Measurements from ENCODE around the gene PINK1. TPM values are rescaled to one million over a fixed set of nuclear protein-coding genes. Genes with fewer than 3 reads are reported as not detected.

PINK1 gene
- polyA plus RNA-seq, 1 of the 3 experiments (the other 2 are of a cell fraction), result 24.4 TPM

DNA sequence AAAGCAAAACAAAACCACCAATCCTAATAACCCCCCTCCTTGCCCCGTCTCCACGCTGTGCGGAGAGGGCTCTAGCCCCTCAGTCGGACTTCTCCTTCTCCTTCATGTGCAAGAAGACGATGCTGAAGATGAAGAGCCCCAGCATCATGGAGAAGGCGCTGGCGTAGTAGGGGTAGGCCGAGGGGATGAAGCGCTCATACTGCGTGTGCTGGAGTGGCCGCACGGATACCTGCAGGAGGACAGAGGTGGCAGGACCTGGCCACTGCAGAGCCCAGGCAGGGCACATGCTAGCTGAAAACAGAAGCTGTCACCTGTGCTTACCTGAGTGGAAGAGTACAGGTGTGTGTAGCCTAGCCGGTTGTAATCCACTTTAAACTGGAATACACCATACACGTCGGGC lies 19.0 kb downstream of the PINK1 start:
- no peak overlapping the region for H2AFZ ChIP-seq (ENCODE audit: low read depth)
- H3K4me3 ChIP-seq (ENCODE audit: low read depth in 2 of 2, low read length in 1 of 2), result no peak overlapping the region
- TF ChIP-seq RFX5 (IDR thresholded peaks at IDR 0.05; ENCODE audit: low read length) (no peak), NFIC (IDR thresholded peaks at IDR 0.05; ENCODE audit: borderline replicate concordance) (no peak), RXRA (IDR thresholded peaks at IDR 0.05; ENCODE audit: borderline replicate concordance, low read depth) (no peak), POLR2AphosphoS5 (IDR thresholded peaks at IDR 0.05; ENCODE audit: low read depth, low read length) (no peak), GABPA (IDR thresholded peaks at IDR 0.05; ENCODE audit: low read depth) (no peak), SIN3A (IDR thresholded peaks at IDR 0.05; ENCODE audit: borderline replicate concordance, low read depth, low read length) (no peak), NRF1 (IDR thresholded peaks at IDR 0.05; ENCODE audit: low read depth, low read length) (no peak), JUND (IDR thresholded peaks at IDR 0.05) (no peak)
- TF ChIP-seq, protein P1, sequence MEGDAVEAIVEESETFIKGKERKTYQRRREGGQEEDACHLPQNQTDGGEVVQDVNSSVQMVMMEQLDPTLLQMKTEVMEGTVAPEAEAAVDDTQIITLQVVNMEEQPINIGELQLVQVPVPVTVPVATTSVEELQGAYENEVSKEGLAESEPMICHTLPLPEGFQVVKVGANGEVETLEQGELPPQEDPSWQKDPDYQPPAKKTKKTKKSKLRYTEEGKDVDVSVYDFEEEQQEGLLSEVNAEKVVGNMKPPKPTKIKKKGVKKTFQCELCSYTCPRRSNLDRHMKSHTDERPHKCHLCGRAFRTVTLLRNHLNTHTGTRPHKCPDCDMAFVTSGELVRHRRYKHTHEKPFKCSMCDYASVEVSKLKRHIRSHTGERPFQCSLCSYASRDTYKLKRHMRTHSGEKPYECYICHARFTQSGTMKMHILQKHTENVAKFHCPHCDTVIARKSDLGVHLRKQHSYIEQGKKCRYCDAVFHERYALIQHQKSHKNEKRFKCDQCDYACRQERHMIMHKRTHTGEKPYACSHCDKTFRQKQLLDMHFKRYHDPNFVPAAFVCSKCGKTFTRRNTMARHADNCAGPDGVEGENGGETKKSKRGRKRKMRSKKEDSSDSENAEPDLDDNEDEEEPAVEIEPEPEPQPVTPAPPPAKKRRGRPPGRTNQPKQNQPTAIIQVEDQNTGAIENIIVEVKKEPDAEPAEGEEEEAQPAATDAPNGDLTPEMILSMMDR (IDR thresholded peaks at IDR 0.05), result no peak
- peaks cover 18% of the 10 kb centered on the region; the same call in 1 of the 2 replicates for H3K79me2 ChIP-seq (ENCODE audit: insufficient read depth)
- WGBS (ENCODE audit: low lambda C conversion rate), result 97% methylated on average over 12 of the region's 15 CpGs
- ChIA-PET POLR2A (interaction anchor here (1.0 kb wide), 1 partner anchor 10 kb away, joined by 4 read pairs; no protein-coding TSS in a partner anchor), CTCF (no interaction called here)
- H3K9me3 ChIP-seq, result no peaks in the 10 kb centered on the region
- DNase-seq, result no peak
- no peaks in the 10 kb centered on the region; the same call in 1 of the 2 replicates for H4K20me1 ChIP-seq (ENCODE audit: insufficient read depth)
- H3K36me3 ChIP-seq (replicated peaks in 1 of 2; ENCODE audit: control insufficient read depth in 1 of 2, insufficient read depth in 2 of 2, low read length in 1 of 2), result peaks cover 35 to 82% of the 10 kb centered on the region in 2 experiments
- H3K27me3 ChIP-seq (ENCODE audit: insufficient read depth), result no peaks in the 10 kb centered on the region
- H3F3A ChIP-seq (replicated peaks; ENCODE audit: insufficient read depth), result peaks cover 8% of the 10 kb centered on the region
- no peak overlapping the region for H3K4me2 ChIP-seq
- H3K9ac ChIP-seq, result no peak overlapping the region
- no peak overlapping the region for H3K27ac ChIP-seq (ENCODE audit: low read depth in 2 of 2, low read length in 1 of 2)
- no peaks in the 10 kb centered on the region for H3K9me2 ChIP-seq
- no peaks in the 10 kb centered on the region for H3K4me1 ChIP-seq (ENCODE audit: control insufficient read depth in 1 of 2, insufficient read depth in 2 of 2, low read depth in 1 of 2, low read length in 1 of 2)

DNA sequence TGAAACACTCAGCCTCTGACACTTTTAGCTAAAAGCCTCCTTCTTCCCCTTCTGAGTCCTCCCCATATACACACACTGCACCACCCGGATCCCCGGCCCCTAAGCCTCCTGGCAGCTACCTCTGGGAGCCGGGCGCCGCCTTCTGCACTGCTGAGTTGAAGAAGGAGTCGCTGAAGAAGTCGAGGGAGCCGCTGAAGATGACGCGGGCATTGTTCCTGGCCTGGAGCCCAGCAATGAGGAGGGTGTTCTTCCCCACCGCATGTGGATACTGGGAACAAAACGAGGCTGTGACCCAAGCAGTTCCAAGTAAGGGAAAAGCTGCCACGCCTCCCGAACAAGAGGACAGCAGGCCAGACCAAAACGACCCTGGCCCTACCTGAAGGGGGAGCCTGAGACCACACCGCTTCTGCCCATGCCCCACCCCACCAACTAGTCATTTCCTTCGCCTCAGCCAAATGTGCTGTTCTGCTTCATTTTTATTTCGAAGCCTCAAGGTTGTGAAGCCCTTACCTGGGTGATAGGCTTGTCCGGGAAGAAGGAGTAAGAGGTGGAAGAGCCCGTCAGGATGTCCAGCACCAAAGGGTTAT lies 20.9 kb downstream of the PINK1 start:
- Histone ChIP-seq H2AFZ (ENCODE audit: low read depth) (no peak overlapping the region), H3F3A (replicated peaks; ENCODE audit: insufficient read depth) (peaks cover 8% of the 10 kb centered on the region), H3K27me3 (ENCODE audit: insufficient read depth) (no peaks in the 10 kb centered on the region), H3K4me2 (no peak overlapping the region), H3K79me2 (ENCODE audit: insufficient read depth) (peaks cover 37% of the 10 kb centered on the region), H3K27ac (ENCODE audit: low read depth in 2 of 2, low read length in 1 of 2) (no peak overlapping the region), H3K9ac (no peak overlapping the region), H3K9me3 (no peaks in the 10 kb centered on the region), H3K4me1 (ENCODE audit: control insufficient read depth in 1 of 2, insufficient read depth in 2 of 2, low read depth in 1 of 2, low read length in 1 of 2) (no peaks in the 10 kb centered on the region), H3K9me2 (no peaks in the 10 kb centered on the region), H3K4me3 (ENCODE audit: low read depth in 2 of 2, low read length in 1 of 2) (no peak overlapping the region), H3K36me3 (replicated peaks in 1 of 2; ENCODE audit: control insufficient read depth in 1 of 2, insufficient read depth in 2 of 2, low read length in 1 of 2) (peaks cover 46 to 87% of the 10 kb centered on the region in 2 experiments), H4K20me1 (ENCODE audit: insufficient read depth) (no peaks in the 10 kb centered on the region; the same call in 1 of the 2 replicates)
- TF ChIP-seq NRF1 (IDR thresholded peaks at IDR 0.05; ENCODE audit: low read depth, low read length) (no peak), GABPA (IDR thresholded peaks at IDR 0.05; ENCODE audit: low read depth) (no peak), MXI1 (IDR thresholded peaks at IDR 0.05; ENCODE audit: low read depth, low read length) (no peak), TCF12 (IDR thresholded peaks at IDR 0.05) (no peak), ELF1 (IDR thresholded peaks at IDR 0.05) (no peak), RAD21 (IDR thresholded peaks at IDR 0.05; ENCODE audit: low read length) (no peak), POLR2AphosphoS5 (IDR thresholded peaks at IDR 0.05; ENCODE audit: low read depth, low read length) (no peak)
- TF ChIP-seq, protein P2, sequence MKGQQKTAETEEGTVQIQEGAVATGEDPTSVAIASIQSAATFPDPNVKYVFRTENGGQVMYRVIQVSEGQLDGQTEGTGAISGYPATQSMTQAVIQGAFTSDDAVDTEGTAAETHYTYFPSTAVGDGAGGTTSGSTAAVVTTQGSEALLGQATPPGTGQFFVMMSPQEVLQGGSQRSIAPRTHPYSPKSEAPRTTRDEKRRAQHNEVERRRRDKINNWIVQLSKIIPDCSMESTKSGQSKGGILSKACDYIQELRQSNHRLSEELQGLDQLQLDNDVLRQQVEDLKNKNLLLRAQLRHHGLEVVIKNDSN (IDR thresholded peaks at IDR 0.05; ENCODE audit: borderline replicate concordance, low read depth), result no peak
- TF ChIP-seq, protein P1 (IDR thresholded peaks at IDR 0.05), result no peak
- ChIA-PET CTCF (interaction anchor here (0.9 kb wide), 2 partner anchors 14 to 15 kb away, joined by 3 read pairs; no protein-coding TSS in a partner anchor), POLR2A (no interaction called here)
- DNase-seq, result no peak
- 91% methylated on average over 19 of the region's 20 CpGs for WGBS (ENCODE audit: low lambda C conversion rate)
